HepG2 (cell line): ENCODE measurements around the gene FAM219B. TPM values are rescaled to one million over a fixed set of nuclear protein-coding genes. Genes with fewer than 3 reads are reported as not detected.

Source experiments
- BORCS8-MEF2B ChIP-seq: sonication (generic); formaldehyde crosslinking; IDR thresholded peaks from 2 replicates; pipeline ENCODE4 v1.8.0; 2022; ENCODE audit warnings: mild to moderate bottlenecking, missing genetic modification reagents
- DNMT3B ChIP-seq: conservative IDR thresholded peaks from 2 replicates; pipeline ENCODE4 v1.6.1; 2016; ENCODE audit warnings: missing biosample characterization, control low read depth
- GZF1 ChIP-seq: sonication (generic); formaldehyde crosslinking; IDR thresholded peaks from 2 replicates; pipeline ENCODE4 v1.5.1; 2020; ENCODE audit warnings: mild to moderate bottlenecking, missing genetic modification reagents
- KDM3A ChIP-seq: IDR thresholded peaks from 2 replicates; pipeline ENCODE4 v1.6.1; 2018; ENCODE audit warnings: low read depth, missing compliant biosample characterization
- KLF11 ChIP-seq: IDR thresholded peaks from 2 replicates; pipeline ENCODE4 v1.6.1; 2016; ENCODE audit warnings: missing compliant biosample characterization
- MZF1 ChIP-seq: sonication (generic); formaldehyde crosslinking; IDR thresholded peaks from 2 replicates; pipeline ENCODE4 v1.8.1; 2023; ENCODE audit warnings: mild to moderate bottlenecking, missing genetic modification reagents, borderline replicate concordance
- NFYC ChIP-seq: IDR thresholded peaks from 2 replicates; pipeline ENCODE4 v1.6.1; 2016; ENCODE audit warnings: missing genetic modification reagents, missing compliant biosample characterization
- SALL2 ChIP-seq: sonication (generic); formaldehyde crosslinking; IDR thresholded peaks from 2 replicates; pipeline ENCODE4 v1.8.1; 2023; ENCODE audit warnings: mild to moderate bottlenecking, missing genetic modification reagents, inconsistent platforms
- SIN3A ChIP-seq: IDR thresholded peaks from 2 replicates; pipeline ENCODE4 v1.6.1; 2011; ENCODE audit warnings: low read depth, mild to moderate bottlenecking, control low read depth, low read length, borderline replicate concordance
- STAT5B ChIP-seq: sonication (generic); formaldehyde crosslinking; IDR thresholded peaks from 2 replicates; pipeline ENCODE4 v1.4.0; 2020; ENCODE audit warnings: missing genetic modification reagents
- TAF1 ChIP-seq: sonication (generic); formaldehyde crosslinking; IDR thresholded peaks from 2 replicates; pipeline ENCODE4 v1.4.0; 2020; ENCODE audit warnings: missing genetic modification reagents
- ZFY ChIP-seq: sonication (generic); formaldehyde crosslinking; IDR thresholded peaks from 2 replicates; pipeline ENCODE4 v1.4.0; 2020; ENCODE audit warnings: missing genetic modification reagents
- ZFYVE20 ChIP-seq: sonication (generic); formaldehyde crosslinking; IDR thresholded peaks from 2 replicates; pipeline ENCODE4 v1.8.0; 2023; ENCODE audit warnings: low read depth, mild to moderate bottlenecking, moderate library complexity, missing genetic modification reagents, borderline replicate concordance
- ZNF160 ChIP-seq: sonication (generic); formaldehyde crosslinking; IDR thresholded peaks from 2 replicates; pipeline ENCODE4 v1.8.0; 2022; ENCODE audit warnings: mild to moderate bottlenecking, inconsistent platforms, missing genetic modification reagents
- ZNF30 ChIP-seq: sonication (generic); formaldehyde crosslinking; IDR thresholded peaks from 2 replicates; pipeline ENCODE4 v1.5.0; 2020; ENCODE audit warnings: mild to moderate bottlenecking, missing genetic modification reagents
- ZNF484 ChIP-seq: sonication (generic); formaldehyde crosslinking; IDR thresholded peaks from 2 replicates; pipeline ENCODE4 v1.5.1; 2020; ENCODE audit warnings: mild to moderate bottlenecking, low read depth, missing genetic modification reagents, borderline replicate concordance
- ZNF570 ChIP-seq: sonication (generic); formaldehyde crosslinking; IDR thresholded peaks from 2 replicates; pipeline ENCODE4 v1.4.0; 2020; ENCODE audit warnings: mild to moderate bottlenecking, missing genetic modification reagents, borderline replicate concordance
- polyA plus RNA-seq, 8 experiments: library from polyadenylated mRNA; depleted of rRNA in 3 of 8; stranded (reverse) in 7 of 8; unstranded in 1 of 8; fragments of >200 nt; fragmentation: Illumina TruSeq in 4 of 8; extraction: Trizol in 4 of 8; gene quantifications; 2 replicates each; pipeline versions ENCODE4 v1.2.1 to v1.2.3, GENCODE V29; 2011 to 2016; ENCODE audit warnings: low read depth in 4 of 8, missing spikeins in 1 of 8, mixed read lengths in 1 of 8; ENCODE audit not compliant: insufficient read depth in 1 of 8
- total RNA-seq, 5 experiments: library from RNA; depleted of rRNA; stranded (reverse); fragments of >200 nt; fragmentation: Illumina TruSeq; extraction: Trizol; gene quantifications; 2 replicates each; pipeline ENCODE4 v1.2.3, GENCODE V29; 2016; ENCODE audit warnings: low read depth in 1 of 5
- TF ChIP-seq, protein P1 (sequence below): sonication (generic); formaldehyde crosslinking; conservative IDR thresholded peaks from 2 replicates; pipeline ENCODE4 v1.8.0; 2022; ENCODE audit warnings: mild to moderate bottlenecking, moderate library complexity, missing genetic modification reagents
- TF ChIP-seq, protein P2 (sequence below): sonication (generic); formaldehyde crosslinking; IDR thresholded peaks from 2 replicates; pipeline ENCODE4 v1.5.0; 2020; ENCODE audit warnings: missing genetic modification reagents
- TF ChIP-seq, protein P3 (sequence below): IDR thresholded peaks from 2 replicates; pipeline ENCODE4 v1.6.1; 2016
- TF ChIP-seq, protein P4 (sequence below): sonication (generic); formaldehyde crosslinking; IDR thresholded peaks from 2 replicates; pipeline ENCODE4 v1.5.0; 2020; ENCODE audit warnings: missing genetic modification reagents, mild to moderate bottlenecking, borderline replicate concordance
- TF ChIP-seq, protein P5 (sequence below): sonication (generic); formaldehyde crosslinking; IDR thresholded peaks from 2 replicates; pipeline ENCODE4 v1.4.0; 2020; ENCODE audit warnings: mild to moderate bottlenecking, missing genetic modification reagents
- TF ChIP-seq, protein P6 (sequence below): sonication (generic); formaldehyde crosslinking; IDR thresholded peaks from 2 replicates; pipeline ENCODE4 v1.8.0; 2022; ENCODE audit warnings: missing genetic modification reagents, low read depth, mild to moderate bottlenecking, borderline replicate concordance

FAM219B gene
- total and polyA plus RNA-seq, 2 of the 13 experiments (the other 11 are each of a cell fraction or from before 2014, with no cell fraction given), result 36.6 to 50.2 TPM

DNA sequence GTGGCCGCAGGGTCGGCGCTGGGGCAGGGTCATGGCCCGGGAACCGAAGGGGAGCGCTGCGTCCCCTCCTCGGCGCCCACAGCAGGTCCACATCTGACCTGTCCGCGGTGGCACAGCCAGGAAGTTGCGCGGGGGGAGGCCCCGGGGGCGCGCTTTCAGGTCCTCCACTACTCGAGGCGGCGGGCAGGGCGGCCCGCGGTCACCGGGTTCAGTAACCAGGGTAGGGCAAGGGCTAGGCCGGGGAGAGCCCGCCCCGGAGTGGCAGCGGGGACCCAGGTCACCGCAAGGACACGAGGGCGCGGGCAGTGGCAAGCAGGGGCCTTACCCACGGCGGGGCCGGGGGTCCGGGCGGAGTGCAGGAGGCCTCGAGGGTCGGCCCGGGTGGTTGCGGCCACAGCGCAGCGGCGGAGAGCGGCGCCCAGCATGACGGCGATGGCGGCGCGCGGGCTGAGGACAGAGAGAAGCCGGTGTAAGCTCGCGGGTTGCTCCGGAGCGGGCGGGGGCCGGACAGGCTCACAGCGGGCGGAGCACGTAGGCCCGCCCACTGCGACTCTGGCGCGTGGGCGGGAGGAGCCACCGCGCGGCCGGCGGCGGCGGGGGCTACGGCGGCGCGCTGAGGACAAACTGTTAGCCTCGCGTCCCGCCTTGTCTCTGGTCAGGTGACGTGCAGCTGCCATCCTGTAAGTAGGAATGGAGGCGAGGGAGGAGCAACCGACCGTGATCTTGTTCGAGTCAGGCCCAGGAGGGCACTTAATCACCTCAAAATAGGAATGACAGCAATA, 31.1 kb upstream of the FAM219B start, which contains the start of gene COX5A (continued):
- TF ChIP-seq, protein P1, sequence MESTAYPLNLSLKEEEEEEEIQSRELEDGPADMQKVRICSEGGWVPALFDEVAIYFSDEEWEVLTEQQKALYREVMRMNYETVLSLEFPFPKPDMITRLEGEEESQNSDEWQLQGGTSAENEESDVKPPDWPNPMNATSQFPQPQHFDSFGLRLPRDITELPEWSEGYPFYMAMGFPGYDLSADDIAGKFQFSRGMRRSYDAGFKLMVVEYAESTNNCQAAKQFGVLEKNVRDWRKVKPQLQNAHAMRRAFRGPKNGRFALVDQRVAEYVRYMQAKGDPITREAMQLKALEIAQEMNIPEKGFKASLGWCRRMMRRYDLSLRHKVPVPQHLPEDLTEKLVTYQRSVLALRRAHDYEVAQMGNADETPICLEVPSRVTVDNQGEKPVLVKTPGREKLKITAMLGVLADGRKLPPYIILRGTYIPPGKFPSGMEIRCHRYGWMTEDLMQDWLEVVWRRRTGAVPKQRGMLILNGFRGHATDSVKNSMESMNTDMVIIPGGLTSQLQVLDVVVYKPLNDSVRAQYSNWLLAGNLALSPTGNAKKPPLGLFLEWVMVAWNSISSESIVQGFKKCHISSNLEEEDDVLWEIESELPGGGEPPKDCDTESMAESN, result peak; percentile 93
- TF ChIP-seq, protein P2, sequence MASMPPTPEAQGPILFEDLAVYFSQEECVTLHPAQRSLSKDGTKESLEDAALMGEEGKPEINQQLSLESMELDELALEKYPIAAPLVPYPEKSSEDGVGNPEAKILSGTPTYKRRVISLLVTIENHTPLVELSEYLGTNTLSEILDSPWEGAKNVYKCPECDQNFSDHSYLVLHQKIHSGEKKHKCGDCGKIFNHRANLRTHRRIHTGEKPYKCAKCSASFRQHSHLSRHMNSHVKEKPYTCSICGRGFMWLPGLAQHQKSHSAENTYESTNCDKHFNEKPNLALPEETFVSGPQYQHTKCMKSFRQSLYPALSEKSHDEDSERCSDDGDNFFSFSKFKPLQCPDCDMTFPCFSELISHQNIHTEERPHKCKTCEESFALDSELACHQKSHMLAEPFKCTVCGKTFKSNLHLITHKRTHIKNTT (CRISPR knock-in tag), result no peak
- TF ChIP-seq SALL2 (CRISPR knock-in tag) (no peak), DNMT3B (CRISPR knock-in tag) (no peak), KLF11 (CRISPR knock-in tag) (no peak), NFYC (CRISPR knock-in tag) (0 out of 2 replicates have a peak, but pooled peaks have one; percentile 14), ZNF30 (CRISPR knock-in tag) (0 out of 2 replicates have a peak, but pooled peaks have one; percentile 64), BORCS8-MEF2B (CRISPR knock-in tag) (peak; percentile 66), KDM3A (CRISPR knock-in tag) (peak; percentile 37; the same call in 1 of the 2 replicates), ZFY (CRISPR knock-in tag) (peak; percentile 97), ZFYVE20 (no peak; the same call in 1 of the 2 replicates), STAT5B (no peak; the same call in 1 of the 2 replicates), ZNF570 (CRISPR knock-in tag) (0 out of 2 replicates have a peak, but pooled peaks have one; percentile 54), GZF1 (CRISPR knock-in tag) (no peak), SIN3A (peak; percentile 55; the same call in 1 of the 2 replicates), ZNF484 (CRISPR knock-in tag) (no peak), TAF1 (CRISPR knock-in tag) (peak; percentile 82), ZNF160 (peak; percentile 40), MZF1 (no peak)
- TF ChIP-seq, protein P3, sequence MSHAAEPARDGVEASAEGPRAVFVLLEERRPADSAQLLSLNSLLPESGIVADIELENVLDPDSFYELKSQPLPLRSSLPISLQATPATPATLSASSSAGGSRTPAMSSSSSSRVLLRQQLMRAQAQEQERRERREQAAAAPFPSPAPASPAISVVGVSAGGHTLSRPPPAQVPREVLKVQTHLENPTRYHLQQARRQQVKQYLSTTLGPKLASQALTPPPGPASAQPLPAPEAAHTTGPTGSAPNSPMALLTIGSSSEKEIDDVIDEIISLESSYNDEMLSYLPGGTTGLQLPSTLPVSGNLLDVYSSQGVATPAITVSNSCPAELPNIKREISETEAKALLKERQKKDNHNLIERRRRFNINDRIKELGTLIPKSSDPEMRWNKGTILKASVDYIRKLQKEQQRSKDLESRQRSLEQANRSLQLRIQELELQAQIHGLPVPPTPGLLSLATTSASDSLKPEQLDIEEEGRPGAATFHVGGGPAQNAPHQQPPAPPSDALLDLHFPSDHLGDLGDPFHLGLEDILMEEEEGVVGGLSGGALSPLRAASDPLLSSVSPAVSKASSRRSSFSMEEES (CRISPR knock-in tag), result peak; percentile 92
- TF ChIP-seq, protein P4, sequence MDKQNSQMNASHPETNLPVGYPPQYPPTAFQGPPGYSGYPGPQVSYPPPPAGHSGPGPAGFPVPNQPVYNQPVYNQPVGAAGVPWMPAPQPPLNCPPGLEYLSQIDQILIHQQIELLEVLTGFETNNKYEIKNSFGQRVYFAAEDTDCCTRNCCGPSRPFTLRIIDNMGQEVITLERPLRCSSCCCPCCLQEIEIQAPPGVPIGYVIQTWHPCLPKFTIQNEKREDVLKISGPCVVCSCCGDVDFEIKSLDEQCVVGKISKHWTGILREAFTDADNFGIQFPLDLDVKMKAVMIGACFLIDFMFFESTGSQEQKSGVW, result no peak; the same call in 1 of the 2 replicates
- TF ChIP-seq, protein P5, sequence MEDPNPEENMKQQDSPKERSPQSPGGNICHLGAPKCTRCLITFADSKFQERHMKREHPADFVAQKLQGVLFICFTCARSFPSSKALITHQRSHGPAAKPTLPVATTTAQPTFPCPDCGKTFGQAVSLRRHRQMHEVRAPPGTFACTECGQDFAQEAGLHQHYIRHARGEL (CRISPR knock-in tag), result no peak
- TF ChIP-seq, protein P6, sequence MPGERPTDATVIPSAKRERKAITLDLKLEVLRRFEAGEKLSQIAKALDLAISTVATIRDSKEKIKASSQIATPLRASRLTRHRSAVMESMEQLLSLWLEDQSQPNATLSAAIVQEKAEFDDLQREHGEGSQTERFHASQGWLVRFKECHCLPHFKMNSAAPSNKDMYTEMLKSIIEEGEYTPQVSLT (CRISPR knock-in tag), result no peak
